CD4-positive, alpha-beta T cell treated with Interleukin-12 subunit alpha and Interleukin-12 subunit beta, for 1 hour (primary cell): ENCODE results near the gene ZP2.
"Not testable (repeated sequence)": the region's sequence is repeated elsewhere in the genome, so short reads cannot be mapped to it uniquely, and the experiment has no call there.

ENCODE experiments used
- DNase-seq: peaks from one replicate; pipeline ENCODE4 v3.0.0-alpha.2; 2020

The ZP2 gene

DNA sequence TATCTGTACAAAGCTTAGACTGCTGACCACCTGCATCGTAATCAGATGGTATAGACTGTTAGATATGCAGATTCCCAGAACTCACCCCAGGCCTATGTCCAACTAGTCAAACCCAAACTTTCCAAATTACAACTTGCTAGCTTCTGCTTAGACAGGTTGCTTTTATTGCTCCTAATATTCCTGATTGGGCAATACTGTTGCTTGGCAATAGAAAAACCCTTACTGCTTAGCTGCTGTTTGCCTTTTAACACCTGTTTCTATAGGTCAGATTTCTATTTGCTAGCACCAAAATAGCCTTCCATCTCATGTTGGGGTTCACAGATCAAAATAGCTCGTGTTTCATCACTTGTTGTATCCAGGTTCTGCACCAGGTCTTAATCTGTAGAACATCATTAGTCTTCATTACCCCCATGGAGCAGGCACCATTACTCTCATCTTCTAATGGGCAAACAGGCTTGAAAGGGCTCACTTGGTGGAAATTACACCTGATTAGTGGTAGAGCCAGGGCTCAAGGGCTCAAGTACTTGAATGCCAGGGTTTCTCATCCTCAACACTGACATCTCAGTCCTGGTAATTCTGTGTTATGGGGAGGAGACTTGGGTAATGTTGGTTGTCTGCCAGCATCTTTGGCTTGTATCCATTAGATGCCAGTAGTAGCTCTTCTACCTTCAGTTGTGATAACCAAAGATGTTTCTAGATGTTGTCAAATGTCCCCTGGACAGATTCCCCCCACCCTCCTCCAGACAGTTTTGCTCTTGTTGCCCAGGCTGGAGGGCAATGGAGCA is 2.7 kb downstream of the ZP2 start:
- DNase-seq, result no peak

DNA sequence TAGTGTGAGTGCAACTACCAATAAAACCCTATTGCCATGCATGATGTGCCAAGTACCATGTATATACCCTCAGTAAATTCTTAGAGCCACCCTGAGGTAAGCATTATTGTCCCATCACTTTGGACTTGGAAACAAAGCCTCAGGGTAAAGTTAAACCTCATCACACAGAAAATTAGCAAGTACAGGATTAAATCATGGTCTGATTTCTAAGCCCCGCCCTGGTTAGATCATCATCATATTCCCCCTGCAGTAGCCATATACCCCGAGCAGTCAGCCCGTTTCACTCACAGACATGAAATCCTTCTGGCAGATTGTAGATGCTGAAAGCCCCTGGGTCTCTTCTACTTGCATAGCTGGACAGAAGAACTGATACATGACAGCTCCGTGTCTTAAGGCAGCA is 4.8 kb downstream of the ZP2 start:
- DNase-seq, result no peak

- no peak for DNase-seq
Observed at GRCh38 chr16:21205303-21205702, 6.1 kb downstream of the ZP2 start.

DNA sequence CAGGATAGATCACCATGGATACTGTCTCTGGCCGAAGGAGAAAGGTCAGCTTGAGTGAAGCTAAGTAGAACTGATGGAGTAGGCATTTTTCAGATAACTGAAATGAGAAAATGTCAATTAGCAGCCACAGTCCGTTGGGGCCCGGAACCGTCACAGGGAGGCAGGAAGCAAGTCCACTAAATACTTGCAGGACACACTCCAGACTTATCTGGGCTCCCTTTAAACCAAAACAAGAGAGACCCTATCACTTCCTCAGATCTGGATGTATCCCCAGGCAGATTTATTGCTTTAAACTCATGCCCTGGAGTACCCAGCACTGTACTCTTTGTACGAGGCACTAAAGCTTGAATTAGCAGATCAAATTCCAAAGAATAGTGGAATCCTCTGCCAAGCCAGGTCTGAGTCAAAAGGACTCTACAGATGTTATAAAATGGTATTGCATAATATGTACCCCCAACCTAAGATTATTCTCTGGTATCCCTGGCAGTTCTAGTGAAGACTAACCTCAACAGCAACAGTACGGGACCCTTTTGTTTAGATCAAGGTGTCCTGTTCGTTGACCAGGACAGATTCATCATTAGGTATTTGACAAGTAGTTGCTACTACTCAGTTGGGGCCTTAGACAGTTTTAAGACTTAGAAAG is 8.1 kb downstream of the ZP2 start:
- no peak for DNase-seq

GRCh38 chr16:21199607-21200218 is 11.7 kb downstream of the ZP2 start:
- no peak for DNase-seq

DNA sequence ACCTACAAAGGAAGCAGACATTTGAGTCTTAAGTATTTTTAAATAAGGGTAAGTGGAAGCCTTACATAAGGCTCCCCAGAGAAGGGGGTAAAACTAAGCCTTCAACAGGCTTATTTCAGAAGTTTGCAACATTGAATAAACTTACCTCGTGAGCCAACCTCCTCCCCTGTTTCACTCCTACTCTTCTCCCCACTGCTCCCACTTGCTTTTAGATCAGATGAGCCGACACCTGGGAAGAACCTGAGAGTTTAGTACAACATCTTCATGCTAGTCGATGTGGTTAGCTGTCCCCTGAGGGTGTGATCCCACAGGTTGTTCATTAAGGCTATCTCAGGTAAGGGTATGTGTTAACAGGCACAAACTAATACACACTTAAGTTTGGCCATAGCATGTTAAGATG is 13.8 kb downstream of the ZP2 start:
- DNase-seq, result no peak

GRCh38 chr16:21197112-21197511 is 14.3 kb downstream of the ZP2 start:
- DNase-seq, result no peak

GRCh38 chr16:21195330-21195729 is 16.0 kb downstream of the ZP2 start:
- DNase-seq, result not testable (repeated sequence)

DNA sequence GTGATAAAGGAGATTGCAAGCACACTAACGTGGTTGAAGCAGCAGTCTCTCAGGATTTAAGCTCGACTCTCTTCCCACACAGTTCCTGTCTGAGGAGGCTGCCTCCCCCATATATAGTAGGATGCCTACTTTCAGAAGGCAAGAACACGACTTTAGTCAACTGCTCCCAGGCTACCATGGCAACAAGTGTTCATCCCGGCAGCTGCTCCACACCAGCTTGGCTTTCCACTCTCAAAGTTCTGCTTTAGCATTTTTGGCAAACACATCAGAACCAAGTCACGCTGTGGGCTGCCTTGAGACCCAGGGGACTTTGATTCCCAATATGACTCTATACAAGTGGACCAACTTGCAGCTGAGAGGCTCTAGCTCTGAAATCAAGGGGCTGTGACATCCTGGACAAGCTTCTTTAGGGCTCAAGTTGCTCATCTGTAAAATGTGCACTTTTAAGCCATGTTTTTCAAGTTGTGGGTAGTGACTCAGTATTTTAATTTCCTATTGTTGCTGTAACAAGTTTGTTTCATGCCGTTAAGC is 16.5 kb downstream of the ZP2 start:
- DNase-seq, result no peak

DNA sequence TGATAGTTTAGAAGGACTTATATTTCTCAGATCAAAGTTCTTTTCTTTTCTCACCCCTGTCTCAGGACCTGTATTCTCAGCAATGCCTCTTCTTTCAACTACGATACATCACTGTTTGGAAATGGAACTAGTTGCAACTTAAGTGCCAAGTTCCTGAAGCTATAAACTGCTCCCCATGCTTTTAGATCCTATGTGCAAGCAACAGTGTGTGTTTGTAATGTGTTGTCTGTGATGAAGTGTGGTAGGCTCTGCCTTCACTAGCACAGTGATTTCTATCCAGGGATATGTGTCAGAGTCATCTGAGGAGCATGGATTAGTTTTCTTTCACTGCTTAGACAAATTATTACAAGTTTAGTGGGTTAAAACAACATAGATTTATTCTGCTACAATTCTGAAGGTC is 18.4 kb downstream of the ZP2 start:
- no peak for DNase-seq

DNA sequence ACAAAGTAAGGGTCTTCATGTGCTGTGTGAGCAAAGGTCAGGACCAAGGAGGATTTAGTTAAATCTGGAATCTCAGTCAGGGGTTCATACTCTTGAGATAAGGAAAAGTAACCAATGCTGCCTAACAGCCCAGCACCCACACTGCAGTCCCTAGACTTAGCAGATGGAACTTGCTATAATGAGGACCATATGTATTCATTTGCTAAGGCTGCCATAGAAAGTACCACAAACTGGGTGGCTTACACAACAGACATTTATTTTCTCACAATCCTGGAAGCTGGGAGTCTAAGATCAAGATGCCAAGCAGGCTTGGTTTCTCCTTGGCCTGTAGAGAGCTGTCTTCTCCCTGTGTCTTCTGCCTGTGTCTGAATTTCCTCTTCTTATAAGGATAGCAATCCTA is 20.8 kb downstream of the ZP2 start:
- DNase-seq, result no peak

DNA sequence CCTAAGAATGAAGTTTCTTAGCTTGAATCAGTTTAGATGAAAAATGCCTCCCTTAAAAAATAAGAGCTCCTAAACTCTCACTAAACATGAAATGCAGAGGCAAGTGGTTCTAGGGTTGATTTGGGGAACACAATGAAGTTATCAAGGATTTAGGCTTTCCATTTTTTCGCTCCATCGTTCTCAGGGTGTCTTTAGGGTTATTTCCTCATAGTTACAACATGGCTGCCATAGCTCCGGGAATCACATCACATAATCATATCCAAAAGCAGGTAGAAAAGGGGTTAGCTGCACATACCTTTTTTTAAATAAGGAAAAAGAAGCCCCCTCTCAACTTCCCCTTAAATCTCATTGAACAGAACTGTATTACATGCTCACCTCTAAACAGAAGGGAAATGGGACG is 21.4 kb downstream of the ZP2 start:
- no peak for DNase-seq

DNA sequence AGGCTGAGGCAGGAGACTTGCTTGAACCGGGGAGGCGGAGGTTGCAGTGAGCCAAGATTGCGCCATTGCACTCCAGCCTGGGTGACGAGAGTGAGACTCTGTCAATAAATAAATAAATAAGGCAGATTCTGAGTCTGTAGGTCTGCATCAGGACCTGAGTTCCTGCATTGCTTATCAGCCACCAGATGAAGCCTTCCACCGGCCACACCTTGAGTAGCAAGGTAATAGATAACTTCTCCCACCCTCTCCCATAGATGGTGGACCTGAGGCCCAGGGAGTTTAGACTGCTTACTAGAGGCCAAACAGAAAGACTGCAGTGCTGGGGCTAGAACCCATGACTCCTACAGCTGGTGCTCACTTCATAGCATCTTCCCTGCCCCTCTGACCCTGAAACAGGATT is 22.1 kb downstream of the ZP2 start:
- DNase-seq, result no peak

- DNase-seq, result no peak
Observed at GRCh38 chr16:21186326-21186691, 25.1 kb downstream of the ZP2 start.

GRCh38 chr16:21185659-21186325 is 25.6 kb downstream of the ZP2 start:
- DNase-seq, result no peak

DNA sequence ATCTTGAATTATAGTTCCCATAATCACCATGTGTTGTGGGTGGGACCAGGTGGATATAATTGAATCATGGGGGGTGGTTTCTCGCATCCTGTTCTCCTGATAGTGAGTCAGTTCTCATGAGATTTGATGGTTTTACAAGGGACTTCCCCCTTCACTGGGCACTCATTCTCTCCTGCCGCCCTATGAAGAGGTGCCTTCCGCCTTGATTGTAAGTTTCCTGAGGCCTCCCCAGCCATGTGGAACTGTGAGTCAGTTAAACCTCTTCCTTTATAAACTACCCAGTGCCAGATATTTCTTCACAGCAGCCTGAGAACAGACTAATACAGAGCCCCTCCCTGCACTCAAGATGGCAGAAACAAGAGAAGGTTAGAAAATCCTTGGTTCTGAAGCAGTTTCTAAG is 26.5 kb downstream of the ZP2 start:
- no peak for DNase-seq

GRCh38 chr16:21183995-21184394 is 27.4 kb downstream of the ZP2 start:
- DNase-seq, result no peak

GRCh38 chr16:21179983-21180365 is 31.4 kb downstream of the ZP2 start:
- DNase-seq, result no peak

- no peak for DNase-seq
Observed at GRCh38 chr16:21179126-21179982, 32.0 kb downstream of the ZP2 start.

DNA sequence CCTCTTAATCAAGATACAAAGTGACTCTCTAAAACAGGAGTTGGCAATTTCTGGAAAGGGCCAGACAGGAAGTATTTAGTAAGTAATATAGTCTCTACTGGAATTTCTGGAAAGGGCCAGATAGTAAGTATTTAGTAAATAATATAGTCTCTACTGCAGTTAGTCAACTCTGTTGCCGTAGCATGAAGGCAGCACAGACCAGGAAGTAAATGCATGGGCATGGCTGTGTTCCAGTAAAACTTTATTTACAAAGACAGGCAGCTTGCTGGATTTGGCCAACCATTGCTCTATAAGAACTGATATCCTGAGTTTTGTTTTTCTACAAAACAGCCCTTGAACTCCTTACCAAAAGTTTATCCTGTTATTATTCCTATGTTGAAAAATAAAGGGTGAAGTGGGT is 36.0 kb downstream of the ZP2 start:
- DNase-seq, result no peak

DNA sequence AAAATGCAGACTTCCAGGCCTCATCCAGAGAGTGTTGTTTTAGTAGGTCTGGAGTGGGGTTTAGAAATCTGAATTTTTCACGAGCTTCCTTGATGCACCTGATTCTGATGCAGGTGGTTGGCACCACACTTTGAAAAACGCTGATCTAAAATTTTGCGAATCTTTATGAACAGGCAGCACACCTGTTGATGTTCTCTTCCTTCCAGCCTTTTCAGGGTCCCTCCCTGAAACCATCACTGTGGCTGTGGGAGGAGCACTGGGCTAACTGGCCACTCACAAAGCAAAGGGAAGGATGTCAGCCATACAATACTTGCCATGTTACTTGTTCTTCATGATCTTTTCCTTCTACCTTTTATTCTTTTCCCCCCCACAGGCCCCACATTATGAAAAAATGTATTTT is 38.7 kb downstream of the ZP2 start:
- no peak for DNase-seq

DNA sequence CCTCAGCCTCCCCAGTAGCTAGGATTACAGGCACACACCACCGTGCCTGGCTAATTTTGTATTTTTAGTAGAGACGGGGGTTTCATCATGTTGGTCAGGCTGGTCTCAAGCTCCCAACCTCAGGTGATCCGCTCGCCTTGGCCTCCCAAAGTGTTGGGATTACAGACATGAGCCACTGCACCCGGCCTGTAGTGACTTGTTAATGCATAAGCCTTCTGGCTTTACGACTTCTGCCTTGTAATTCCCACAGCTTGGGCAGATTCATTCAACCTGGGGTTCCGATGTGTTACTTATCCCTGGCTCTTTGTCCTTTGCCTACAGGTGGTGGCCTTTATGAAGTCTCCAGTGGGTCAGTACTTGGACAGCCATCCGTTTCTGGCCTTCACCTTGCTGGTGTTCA is 41.3 kb downstream of the ZP2 start:
- not testable (repeated sequence) for DNase-seq
